Brain microvascular endothelial cell (primary cell): Measurements from ENCODE around the gene C6orf163.

Source experiments
- DNase-seq: peaks from one replicate; pipeline ENCODE4 v3.0.0-alpha.2; 2020
- H3K27ac ChIP-seq: fragments of 250-450 bp; sonication (Bioruptor Pico); 2 replicates; pipeline ENCODE4 v1.5.1; 2020; ENCODE audit warnings: mild to moderate bottlenecking, moderate library complexity
- H3K27me3 ChIP-seq: fragments of 250-450 bp; sonication (Bioruptor Pico); replicated peaks from 2 replicates; pipeline ENCODE4 v1.5.1; 2020; ENCODE audit warnings: mild to moderate bottlenecking
- H3K36me3 ChIP-seq: fragments of 250-450 bp; sonication (Bioruptor Pico); replicated peaks from 2 replicates; pipeline ENCODE4 v1.5.1; 2020; ENCODE audit warnings: mild to moderate bottlenecking
- H3K4me3 ChIP-seq: 2 replicates; pipeline ENCODE4 v1.5.1; 2011; ENCODE audit warnings: low read depth, mild to moderate bottlenecking, control low read depth, low read length, moderate library complexity
- in situ Hi-C: cut with HindIII; loops from 2 replicates; pipeline ENCODE4 v1.10.0; 2017; ENCODE audit warnings: low sequenced_read_pairs, low pct_ligation_motif_present
- TF ChIP-seq, protein P1 (sequence below): IDR thresholded peaks from 2 replicates; pipeline ENCODE4 v1.5.1; 2011; ENCODE audit warnings: low read depth, mild to moderate bottlenecking, moderate library complexity, low read length, control low read depth, inconsistent platforms; ENCODE audit errors: missing control alignments

The C6orf163 gene

DNA sequence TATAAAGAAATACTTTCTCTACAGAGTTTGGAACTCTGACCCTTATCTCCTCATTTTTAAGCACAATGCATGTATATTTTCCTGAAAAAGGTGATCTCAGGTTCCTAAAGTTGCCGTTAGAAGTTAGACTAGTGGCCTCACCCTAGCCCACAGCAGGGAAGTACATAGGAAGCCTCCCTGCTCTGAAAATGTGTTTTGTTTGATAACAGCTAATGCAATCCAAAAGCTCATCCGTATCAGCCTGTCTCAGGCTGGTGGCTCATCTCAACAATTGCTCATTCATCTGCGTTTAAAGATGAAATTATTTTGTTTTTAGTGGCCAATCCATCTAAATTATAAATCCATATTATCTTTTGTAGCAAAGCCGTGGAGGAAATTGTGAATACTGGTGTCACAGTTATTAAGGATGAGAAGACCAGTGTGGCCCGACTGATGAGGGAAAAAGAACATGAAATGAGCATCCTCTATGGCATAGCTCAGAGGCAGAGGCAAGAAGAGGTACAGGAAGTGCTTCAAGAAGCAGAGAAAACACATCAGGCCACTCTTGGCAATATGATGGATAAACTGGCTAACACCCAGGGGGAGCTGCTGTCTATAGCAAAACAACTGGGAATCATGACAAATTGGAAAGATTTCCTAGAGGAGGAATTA is 20.1 kb downstream of the C6orf163 start:
- no peak overlapping the region for H3K27ac ChIP-seq
- DNase-seq, result no peak
- no peaks in the 10 kb centered on the region for H3K36me3 ChIP-seq
- H3K4me3 ChIP-seq, result no peak overlapping the region
- no peaks in the 10 kb centered on the region for H3K27me3 ChIP-seq
- in situ Hi-C loops, result no loop called here
- TF ChIP-seq, protein P1, sequence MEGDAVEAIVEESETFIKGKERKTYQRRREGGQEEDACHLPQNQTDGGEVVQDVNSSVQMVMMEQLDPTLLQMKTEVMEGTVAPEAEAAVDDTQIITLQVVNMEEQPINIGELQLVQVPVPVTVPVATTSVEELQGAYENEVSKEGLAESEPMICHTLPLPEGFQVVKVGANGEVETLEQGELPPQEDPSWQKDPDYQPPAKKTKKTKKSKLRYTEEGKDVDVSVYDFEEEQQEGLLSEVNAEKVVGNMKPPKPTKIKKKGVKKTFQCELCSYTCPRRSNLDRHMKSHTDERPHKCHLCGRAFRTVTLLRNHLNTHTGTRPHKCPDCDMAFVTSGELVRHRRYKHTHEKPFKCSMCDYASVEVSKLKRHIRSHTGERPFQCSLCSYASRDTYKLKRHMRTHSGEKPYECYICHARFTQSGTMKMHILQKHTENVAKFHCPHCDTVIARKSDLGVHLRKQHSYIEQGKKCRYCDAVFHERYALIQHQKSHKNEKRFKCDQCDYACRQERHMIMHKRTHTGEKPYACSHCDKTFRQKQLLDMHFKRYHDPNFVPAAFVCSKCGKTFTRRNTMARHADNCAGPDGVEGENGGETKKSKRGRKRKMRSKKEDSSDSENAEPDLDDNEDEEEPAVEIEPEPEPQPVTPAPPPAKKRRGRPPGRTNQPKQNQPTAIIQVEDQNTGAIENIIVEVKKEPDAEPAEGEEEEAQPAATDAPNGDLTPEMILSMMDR, result no peak

DNA sequence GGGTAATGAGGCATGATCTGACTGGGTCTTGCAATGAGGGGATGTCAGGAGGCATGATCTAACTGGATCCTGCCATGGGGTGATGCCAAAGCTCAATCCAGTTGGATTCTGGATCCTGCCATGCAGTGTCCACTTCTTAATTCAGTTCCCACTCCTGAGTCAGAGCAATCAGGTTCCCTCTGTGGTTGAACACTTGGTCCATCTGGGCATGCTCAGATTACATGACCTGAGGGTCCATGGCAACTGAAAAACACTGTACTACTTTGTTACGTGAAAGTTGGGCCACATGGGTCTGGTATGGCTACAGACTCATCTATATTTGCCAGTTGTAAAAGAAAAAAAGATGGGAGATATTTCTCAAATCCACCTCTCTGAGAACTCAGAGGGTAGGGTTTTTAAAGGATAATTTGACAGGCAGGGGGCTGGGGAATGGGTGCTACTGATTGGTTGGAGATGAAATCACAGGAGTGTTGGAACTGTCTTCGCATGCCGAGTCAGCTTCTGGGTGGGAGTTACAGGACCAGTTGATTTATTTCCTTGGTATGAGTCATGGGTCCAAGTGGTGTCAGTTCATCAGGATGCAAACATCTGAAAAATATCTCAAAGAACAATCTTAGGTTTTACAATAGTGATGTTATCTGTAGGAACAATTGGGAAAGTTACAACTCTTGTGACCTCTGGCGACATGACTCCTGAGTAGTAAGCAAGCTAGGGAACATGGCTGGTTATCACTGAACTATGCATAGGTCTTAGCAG is 21.6 kb downstream of the C6orf163 start:
- H3K36me3 ChIP-seq, result no peaks in the 10 kb centered on the region
- in situ Hi-C loops, result no loop called here
- no peak overlapping the region for H3K27ac ChIP-seq
- H3K4me3 ChIP-seq, result no peak overlapping the region
- no peaks in the 10 kb centered on the region for H3K27me3 ChIP-seq
- no peak for DNase-seq
- TF ChIP-seq, protein P1, result no peak

DNA sequence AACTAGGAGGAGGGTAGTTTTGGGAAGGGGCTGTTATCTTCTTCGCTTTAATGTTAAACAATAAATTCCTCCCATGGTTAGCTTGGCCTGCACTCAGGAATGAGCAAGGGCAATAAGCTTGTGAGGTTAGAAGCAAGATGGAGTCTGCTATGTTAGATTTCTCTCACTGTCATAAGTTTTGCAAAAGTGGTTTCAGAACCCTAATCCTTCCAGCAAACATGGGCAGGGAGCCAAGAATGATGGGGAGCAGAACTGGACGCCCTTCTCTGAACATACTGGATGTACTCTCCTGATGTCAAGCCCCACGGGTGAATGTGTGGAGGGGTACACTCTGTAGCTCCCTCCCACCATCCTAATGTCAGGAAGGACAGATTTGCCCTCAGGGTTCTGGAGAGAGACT is 22.3 kb downstream of the C6orf163 start:
- no peak overlapping the region for H3K4me3 ChIP-seq
- H3K27ac ChIP-seq, result no peak overlapping the region
- TF ChIP-seq, protein P1, result no peak
- no peaks in the 10 kb centered on the region for H3K27me3 ChIP-seq
- H3K36me3 ChIP-seq, result no peaks in the 10 kb centered on the region
- no peak for DNase-seq
- in situ Hi-C loops, result no loop called here

DNA sequence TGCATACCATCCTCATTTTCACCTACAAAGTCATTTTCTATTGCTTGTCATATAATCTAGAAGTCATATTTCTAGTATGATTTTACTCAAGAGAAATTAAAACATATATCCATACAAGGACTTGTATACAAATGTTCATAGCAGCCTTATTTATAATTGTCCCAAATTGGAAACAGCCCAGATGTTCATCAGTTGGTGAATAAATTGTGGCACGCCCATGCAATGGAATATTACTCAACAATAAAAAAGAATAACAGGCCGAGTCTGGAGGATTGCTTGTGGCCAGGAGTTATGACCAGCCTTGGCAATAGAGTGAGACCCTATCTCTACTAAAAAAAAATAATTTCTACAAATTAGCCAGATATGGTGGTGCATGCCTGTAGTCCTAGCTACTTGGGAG is 28.8 kb downstream of the C6orf163 start:
- DNase-seq, result no peak
- Histone ChIP-seq H3K27ac (no peak overlapping the region), H3K36me3 (no peaks in the 10 kb centered on the region), H3K4me3 (no peak overlapping the region), H3K27me3 (no peaks in the 10 kb centered on the region)
- TF ChIP-seq, protein P1, result no peak
- in situ Hi-C loops, result no loop called here

DNA sequence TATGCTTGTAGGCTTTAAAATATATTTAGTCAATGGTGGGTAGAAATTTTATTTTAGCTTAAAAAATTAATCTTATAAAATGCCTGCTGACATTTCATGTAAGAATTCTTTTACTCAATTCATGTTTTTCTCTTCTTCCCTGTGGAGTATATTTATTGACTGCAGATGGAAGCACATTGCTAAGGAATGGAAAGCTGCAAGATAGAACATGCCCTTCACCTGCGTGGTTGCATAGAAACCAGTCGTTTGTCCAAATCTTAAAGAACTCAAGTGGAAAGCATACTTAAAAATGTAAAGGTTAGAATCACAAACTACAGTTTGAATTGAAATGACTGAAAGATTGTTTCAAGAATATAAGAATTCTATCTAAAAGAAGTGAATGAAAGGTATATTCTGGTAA is 30.7 kb downstream of the C6orf163 start:
- no peak for DNase-seq
- in situ Hi-C loops, result no loop called here
- Histone ChIP-seq H3K27ac (no peak overlapping the region), H3K4me3 (no peak overlapping the region), H3K27me3 (no peaks in the 10 kb centered on the region), H3K36me3 (no peaks in the 10 kb centered on the region)
- TF ChIP-seq, protein P1, result no peak

DNA sequence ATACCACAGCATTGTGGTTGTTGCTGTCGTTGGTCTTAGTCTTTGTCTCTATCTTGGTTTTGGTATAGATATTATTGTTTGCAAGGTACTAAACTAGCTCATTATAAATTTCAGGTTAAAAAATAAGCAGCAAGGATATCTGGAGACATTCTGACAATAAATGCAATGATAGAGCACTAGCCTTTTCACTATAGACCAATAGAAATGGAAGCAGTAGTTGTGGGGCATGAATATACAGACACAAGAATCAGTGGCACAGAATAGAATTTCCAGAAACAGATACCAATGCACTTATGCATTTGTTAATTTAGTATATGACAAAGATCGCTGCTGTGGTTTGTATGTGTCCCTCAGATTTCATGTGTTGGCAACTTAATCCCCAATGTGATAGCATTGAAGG is 32.0 kb downstream of the C6orf163 start:
- no peak for DNase-seq
- no peak overlapping the region for H3K4me3 ChIP-seq
- in situ Hi-C loops, result no loop called here
- TF ChIP-seq, protein P1, result no peak
- no peaks in the 10 kb centered on the region for H3K27me3 ChIP-seq
- no peak overlapping the region for H3K27ac ChIP-seq
- no peaks in the 10 kb centered on the region for H3K36me3 ChIP-seq
